ENCODE data around the gene CNOT3. TPM values are rescaled to one million over a fixed set of nuclear protein-coding genes. Genes with fewer than 3 reads are reported as not detected.
"Not testable (repeated sequence)": the region's sequence is repeated elsewhere in the genome, so short reads cannot be mapped to it uniquely, and the experiment has no call there.

The CNOT3 gene
- total RNA-seq (10 to 100 TPM; 35.2 to 46.0 TPM), polyA plus RNA-seq (ENCODE audit: insufficient read length in 6 of 6) (10 to 100 TPM; 59.2 to 75.0 (median 64.0) TPM)
- long read RNA-seq, donor 1, partial matches to known transcripts = 24 of 26 reads
- long read RNA-seq, donor 1, other reads (novel, unspliced or antisense) = 0 of 26 reads
- long read RNA-seq, donor 2, partial matches to known transcripts = 17 of 18 reads
- long read RNA-seq, donor 2, other reads (novel, unspliced or antisense) = 0 of 18 reads
- long read RNA-seq, donor 3, partial matches to known transcripts = 0 of 1 reads
- long read RNA-seq, donor 3, other reads (novel, unspliced or antisense) = 0 of 1 reads
- long read RNA-seq, donor 4, partial matches to known transcripts = 3 of 3 reads
- long read RNA-seq, donor 4, other reads (novel, unspliced or antisense) = 0 of 3 reads
- long read RNA-seq, donor 5, partial matches to known transcripts = 5 of 6 reads
- long read RNA-seq, donor 5, other reads (novel, unspliced or antisense) = 0 of 6 reads
- long read RNA-seq, donor 6 = 0 reads
- long read RNA-seq, donor 7, full-length matches to known transcripts = 4 of 4 reads
- long read RNA-seq, donor 7, partial matches to known transcripts = 0 of 4 reads
- long read RNA-seq, donor 7, other reads (novel, unspliced or antisense) = 0 of 4 reads
- long read RNA-seq, donor 8, transcript CNOT3-201 (18 exons, 2,890 nt) = major isoform, 5 of 34 reads
- long read RNA-seq, donor 8, partial matches to known transcripts = 15 of 34 reads
- long read RNA-seq, donor 8, other reads (novel, unspliced or antisense) = 14 of 34 reads
- long read RNA-seq, donor 9 = 0 reads
- long read RNA-seq, donor 10, partial matches to known transcripts = 2 of 2 reads
- long read RNA-seq, donor 10, other reads (novel, unspliced or antisense) = 0 of 2 reads
- long read RNA-seq, donor 11 = 0 reads
- long read RNA-seq, donor 12, full-length matches to known transcripts = 4 of 67 reads
- long read RNA-seq, donor 12, partial matches to known transcripts = 37 of 67 reads
- long read RNA-seq, donor 12, other reads (novel, unspliced or antisense) = 26 of 67 reads

DNA sequence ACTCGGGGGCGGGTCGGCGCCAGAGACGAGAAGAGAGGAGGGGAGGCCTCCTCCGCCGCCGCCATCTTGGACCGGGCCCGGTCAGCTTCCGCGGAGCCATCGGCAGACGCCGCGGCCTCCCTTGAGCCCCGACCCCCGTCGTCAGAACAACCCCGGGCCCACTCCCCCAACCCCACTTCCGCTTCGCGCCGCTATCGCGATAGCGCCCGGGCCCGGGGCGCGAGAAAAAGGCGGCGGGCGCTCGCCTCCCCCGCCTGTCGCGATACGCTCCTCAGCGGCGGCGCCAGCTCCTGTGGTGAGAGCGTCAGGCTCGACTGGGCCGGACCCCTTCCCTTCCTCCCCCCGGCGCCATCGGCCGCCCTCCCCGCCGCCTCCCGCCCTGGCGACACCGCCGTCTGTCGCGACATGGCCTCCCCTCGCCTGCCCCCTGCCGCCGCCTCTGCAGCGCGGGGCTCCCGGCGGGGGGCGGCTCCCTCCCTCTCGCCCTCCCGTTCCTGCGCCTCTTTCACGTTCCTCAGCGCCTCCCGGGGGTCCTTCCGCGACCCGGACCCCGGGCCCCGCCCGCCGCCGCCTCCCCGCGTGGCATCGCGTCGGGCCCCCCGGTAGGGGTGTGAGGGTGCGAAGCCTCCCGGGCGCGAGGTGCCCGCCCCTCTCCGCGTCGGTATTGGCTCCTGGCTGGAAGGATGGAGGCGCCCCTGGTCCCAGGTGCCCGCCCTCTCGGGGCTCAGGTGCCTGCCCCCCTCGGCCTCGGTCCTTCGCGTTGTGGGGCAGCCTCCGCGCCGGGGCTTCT lies at the start of gene CNOT3:
Gene CNOT3 (plus strand): TSS at position 64 of the 790 bp plus-strand sequence. CDS start 5,217 bp downstream, outside the sequence.
- DNase-seq = peak in 2 of 4 donors; percentile 46 to 88
- Histone ChIP-seq H3K27ac (peak within 1 kb of the TSS; percentile 86 to 92), H3K9me3 (no peaks in the 10 kb centered on the region), H3K4me1 (peaks cover 17 to 52% of the 10 kb centered on the region in 2 donors), H3K36me3 (peaks cover 0 to 17% of the 10 kb centered on the region in 2 donors), H3K4me3 (peak within 1 kb of the TSS; percentile 94 to 99), H3K27me3 (no peaks in the 10 kb centered on the region)
- TF ChIP-seq, protein P1, sequence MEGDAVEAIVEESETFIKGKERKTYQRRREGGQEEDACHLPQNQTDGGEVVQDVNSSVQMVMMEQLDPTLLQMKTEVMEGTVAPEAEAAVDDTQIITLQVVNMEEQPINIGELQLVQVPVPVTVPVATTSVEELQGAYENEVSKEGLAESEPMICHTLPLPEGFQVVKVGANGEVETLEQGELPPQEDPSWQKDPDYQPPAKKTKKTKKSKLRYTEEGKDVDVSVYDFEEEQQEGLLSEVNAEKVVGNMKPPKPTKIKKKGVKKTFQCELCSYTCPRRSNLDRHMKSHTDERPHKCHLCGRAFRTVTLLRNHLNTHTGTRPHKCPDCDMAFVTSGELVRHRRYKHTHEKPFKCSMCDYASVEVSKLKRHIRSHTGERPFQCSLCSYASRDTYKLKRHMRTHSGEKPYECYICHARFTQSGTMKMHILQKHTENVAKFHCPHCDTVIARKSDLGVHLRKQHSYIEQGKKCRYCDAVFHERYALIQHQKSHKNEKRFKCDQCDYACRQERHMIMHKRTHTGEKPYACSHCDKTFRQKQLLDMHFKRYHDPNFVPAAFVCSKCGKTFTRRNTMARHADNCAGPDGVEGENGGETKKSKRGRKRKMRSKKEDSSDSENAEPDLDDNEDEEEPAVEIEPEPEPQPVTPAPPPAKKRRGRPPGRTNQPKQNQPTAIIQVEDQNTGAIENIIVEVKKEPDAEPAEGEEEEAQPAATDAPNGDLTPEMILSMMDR (IDR thresholded peaks at IDR 0.05) = no peak
- intact Hi-C loops (cut with DNase I) = no loop called here
- ATAC-seq = no peak

GRCh38 chr19:54094426-54095000 lies 43.0 kb upstream of the CNOT3 start:
- TF ChIP-seq, protein P1 (IDR thresholded peaks at IDR 0.05) = no peak
- intact Hi-C loops (cut with DNase I) = no loop called here
- H3K4me1 ChIP-seq = peaks cover 6 to 37% of the 10 kb centered on the region in 2 donors
- H3K4me3 ChIP-seq = no peak overlapping the region
- no peak overlapping the region for H3K27ac ChIP-seq
- H3K36me3 ChIP-seq = peaks cover 0 to 15% of the 10 kb centered on the region in 2 donors
- ATAC-seq (no peak), DNase-seq (no peak)
- H3K9me3 ChIP-seq = no peaks in the 10 kb centered on the region
- H3K27me3 ChIP-seq = peaks cover 0 to 56% of the 10 kb centered on the region in 2 donors

DNA sequence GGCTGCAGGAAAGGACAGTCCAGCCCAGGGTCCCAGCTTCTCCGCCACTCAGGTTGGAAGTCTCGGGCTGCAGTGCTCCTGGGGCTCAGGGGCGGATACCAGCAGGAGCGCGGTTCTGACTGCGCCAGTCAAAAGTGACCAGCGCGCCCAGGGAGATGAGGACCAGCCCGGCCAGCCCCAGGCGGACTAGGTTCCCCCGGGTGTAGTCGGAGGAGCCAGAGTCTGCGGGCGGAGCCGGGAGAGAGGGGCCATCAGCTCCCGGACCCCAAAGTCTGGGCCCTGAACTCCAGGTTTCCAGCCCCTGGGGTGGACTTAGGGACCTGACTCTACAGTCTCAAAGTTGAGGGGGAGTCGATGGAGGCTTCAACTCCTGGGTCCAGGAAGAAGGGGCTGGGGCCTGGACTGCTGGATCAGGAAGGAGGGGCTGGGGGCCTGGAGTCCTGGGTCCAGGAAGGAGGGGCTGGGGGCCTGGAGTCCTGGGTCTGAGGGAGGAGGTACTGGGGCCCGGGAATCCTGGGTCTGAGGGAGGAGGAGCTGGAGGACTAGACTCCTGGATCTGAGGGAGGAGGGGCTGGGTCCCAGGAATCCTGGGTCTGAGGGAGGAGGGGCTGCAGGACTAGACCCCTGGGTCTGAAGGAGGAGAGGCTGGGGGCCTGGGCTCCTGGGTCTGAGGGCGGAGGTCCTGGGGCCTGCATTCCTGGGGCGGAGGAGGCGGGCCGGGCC lies 42.3 kb upstream of the CNOT3 start:
- ATAC-seq (no peak), DNase-seq (peak in 1 of 4 donors; percentile 71)
- no peaks in the 10 kb centered on the region for H3K9me3 ChIP-seq
- intact Hi-C loops (cut with DNase I) = no loop called here
- H3K36me3 ChIP-seq = peaks cover 0 to 15% of the 10 kb centered on the region in 2 donors
- peaks cover 0 to 48% of the 10 kb centered on the region in 2 donors for H3K27me3 ChIP-seq
- TF ChIP-seq, protein P1 (IDR thresholded peaks at IDR 0.05) = no peak
- H3K27ac ChIP-seq = no peak overlapping the region
- peaks cover 6 to 37% of the 10 kb centered on the region in 2 donors for H3K4me1 ChIP-seq
- peak overlapping the region in 1 of 2 donors; percentile 36 for H3K4me3 ChIP-seq

DNA sequence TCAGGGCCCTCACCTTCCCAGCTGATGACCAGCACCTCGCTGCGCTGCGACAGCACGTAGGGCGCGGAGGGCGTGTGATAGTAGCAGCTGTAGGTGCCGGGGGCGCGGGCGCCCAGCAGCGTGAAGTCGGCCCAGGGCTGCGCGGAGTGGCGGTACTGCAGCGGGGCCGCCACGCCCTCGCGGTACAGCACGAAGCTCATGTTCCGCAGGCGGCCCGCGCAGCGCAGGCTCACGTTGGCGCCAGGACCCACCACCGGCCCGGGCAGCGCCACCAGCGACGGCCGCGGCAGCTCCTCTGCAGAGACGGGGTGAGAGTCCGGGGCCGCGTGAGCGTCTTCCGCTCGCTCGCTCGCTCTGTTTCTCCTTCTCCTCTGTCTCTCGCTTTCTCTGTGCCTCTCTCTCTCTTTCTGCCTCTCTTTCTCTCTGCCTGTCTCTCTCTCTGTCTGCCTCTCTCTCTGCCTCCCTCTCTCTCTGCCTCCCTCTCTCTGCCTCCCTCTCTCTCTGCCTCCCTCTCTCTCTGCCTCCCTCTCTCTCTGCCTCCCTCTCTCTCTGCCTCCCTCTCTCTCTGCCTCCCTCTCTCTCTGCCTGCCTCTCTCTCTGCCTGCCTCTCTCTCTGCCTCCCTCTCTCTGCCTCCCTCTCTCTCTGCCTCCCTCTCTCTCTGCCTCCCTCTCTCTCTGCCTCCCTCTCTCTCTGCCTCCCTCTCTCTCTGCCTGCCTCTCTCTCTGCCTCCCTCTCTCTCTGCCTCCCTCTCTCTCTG lies 41.5 kb upstream of the CNOT3 start:
- Histone ChIP-seq H3K27me3 (peaks cover 0 to 40% of the 10 kb centered on the region in 2 donors), H3K4me3 (peak overlapping the region in 1 of 2 donors; percentile 36), H3K27ac (peak overlapping the region in 1 of 2 donors; percentile 83), H3K4me1 (peaks cover 6 to 41% of the 10 kb centered on the region in 2 donors), H3K36me3 (peaks cover 0 to 15% of the 10 kb centered on the region in 2 donors)
- ATAC-seq (peak; percentile 73), DNase-seq (peak in 3 of 4 donors; percentile 49 to 94 (median 53))
- intact Hi-C loops (cut with DNase I); H3K9me3 ChIP-seq: not testable (repeated sequence)

Measured in left lung (tissue), 14 donors.